ENCODE data around the gene NEK1.

NEK1 gene

DNA sequence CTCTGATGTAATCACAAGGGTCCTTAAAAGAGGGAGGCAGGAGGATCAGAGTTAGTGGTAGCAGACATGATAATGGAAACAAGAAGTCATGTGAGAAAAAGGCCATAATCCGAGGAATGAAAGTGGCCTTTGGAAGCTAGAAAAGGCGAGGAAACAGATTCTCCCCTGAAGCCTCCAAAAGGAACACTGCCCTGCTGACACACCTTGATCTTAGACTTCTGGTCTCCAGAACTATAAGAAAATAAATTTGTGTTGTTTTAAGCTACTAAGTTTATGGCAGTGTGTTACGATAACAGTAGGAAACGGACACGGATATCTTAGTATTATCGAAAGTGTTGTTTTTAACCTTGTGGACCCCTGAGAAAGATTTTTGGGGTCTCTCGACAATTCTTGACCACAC is 32.4 kb upstream of the NEK1 start:
- Histone ChIP-seq H4K20me1 (ENCODE audit: insufficient read depth, low read length) (no peaks in the 10 kb centered on the region), H3K27ac (ENCODE audit: low read length) (no peak overlapping the region), H3K36me3 (replicated peaks; ENCODE audit: insufficient read depth, low read length) (no peaks in the 10 kb centered on the region), H3K9ac (ENCODE audit: low read length) (no peak overlapping the region), H3K4me2 (ENCODE audit: low read depth, low read length) (no peak overlapping the region), H3K27me3 (replicated peaks; ENCODE audit: insufficient read depth, low read length) (no peaks in the 10 kb centered on the region), H3K4me1 (ENCODE audit: low read length) (no peaks in the 10 kb centered on the region), H3K9me2 (replicated peaks; ENCODE audit: insufficient read depth, low read length) (no peaks in the 10 kb centered on the region), H3K4me3 (ENCODE audit: low read length) (no peak overlapping the region), H2AFZ (ENCODE audit: low read length) (no peak overlapping the region), H3K79me2 (ENCODE audit: low read length) (no peaks in the 10 kb centered on the region), H3K9me3 (replicated peaks; ENCODE audit: insufficient read depth, low read length) (no peaks in the 10 kb centered on the region), H3F3A (ENCODE audit: insufficient read depth, low read length) (no peaks in the 10 kb centered on the region)
- no peak for DNase-seq
- TF ChIP-seq EZH2 (optimal IDR thresholded peaks at IDR 0.05; ENCODE audit: low read depth, low read length) = no peak

GRCh38 chr4:169640261-169640870 is 28.0 kb upstream of the NEK1 start:
- Histone ChIP-seq H4K20me1 (ENCODE audit: insufficient read depth, low read length) (no peaks in the 10 kb centered on the region), H2AFZ (ENCODE audit: low read length) (no peak overlapping the region), H3K79me2 (ENCODE audit: low read length) (no peaks in the 10 kb centered on the region), H3K9ac (ENCODE audit: low read length) (no peak overlapping the region), H3K9me3 (replicated peaks; ENCODE audit: insufficient read depth, low read length) (no peaks in the 10 kb centered on the region), H3K36me3 (replicated peaks; ENCODE audit: insufficient read depth, low read length) (no peaks in the 10 kb centered on the region), H3K4me1 (ENCODE audit: low read length) (no peaks in the 10 kb centered on the region), H3K27me3 (replicated peaks; ENCODE audit: insufficient read depth, low read length) (no peaks in the 10 kb centered on the region), H3K4me3 (ENCODE audit: low read length) (no peak overlapping the region), H3K4me2 (ENCODE audit: low read depth, low read length) (no peak overlapping the region), H3K27ac (ENCODE audit: low read length) (no peak overlapping the region), H3K9me2 (replicated peaks; ENCODE audit: insufficient read depth, low read length) (no peaks in the 10 kb centered on the region), H3F3A (ENCODE audit: insufficient read depth, low read length) (no peaks in the 10 kb centered on the region)
- DNase-seq = no peak
- no peak for TF ChIP-seq EZH2 (optimal IDR thresholded peaks at IDR 0.05; ENCODE audit: low read depth, low read length)
- no peak for TF ChIP-seq EZH2phosphoT487 (IDR thresholded peaks at IDR 0.05; ENCODE audit: low read length)
- TF ChIP-seq, protein P1, sequence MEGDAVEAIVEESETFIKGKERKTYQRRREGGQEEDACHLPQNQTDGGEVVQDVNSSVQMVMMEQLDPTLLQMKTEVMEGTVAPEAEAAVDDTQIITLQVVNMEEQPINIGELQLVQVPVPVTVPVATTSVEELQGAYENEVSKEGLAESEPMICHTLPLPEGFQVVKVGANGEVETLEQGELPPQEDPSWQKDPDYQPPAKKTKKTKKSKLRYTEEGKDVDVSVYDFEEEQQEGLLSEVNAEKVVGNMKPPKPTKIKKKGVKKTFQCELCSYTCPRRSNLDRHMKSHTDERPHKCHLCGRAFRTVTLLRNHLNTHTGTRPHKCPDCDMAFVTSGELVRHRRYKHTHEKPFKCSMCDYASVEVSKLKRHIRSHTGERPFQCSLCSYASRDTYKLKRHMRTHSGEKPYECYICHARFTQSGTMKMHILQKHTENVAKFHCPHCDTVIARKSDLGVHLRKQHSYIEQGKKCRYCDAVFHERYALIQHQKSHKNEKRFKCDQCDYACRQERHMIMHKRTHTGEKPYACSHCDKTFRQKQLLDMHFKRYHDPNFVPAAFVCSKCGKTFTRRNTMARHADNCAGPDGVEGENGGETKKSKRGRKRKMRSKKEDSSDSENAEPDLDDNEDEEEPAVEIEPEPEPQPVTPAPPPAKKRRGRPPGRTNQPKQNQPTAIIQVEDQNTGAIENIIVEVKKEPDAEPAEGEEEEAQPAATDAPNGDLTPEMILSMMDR (IDR thresholded peaks at IDR 0.05; ENCODE audit: low read length) = no peak

GRCh38 chr4:169634975-169635374 is 22.6 kb upstream of the NEK1 start:
- no peaks in the 10 kb centered on the region for H3K36me3 ChIP-seq (replicated peaks; ENCODE audit: insufficient read depth, low read length)
- H3K27ac ChIP-seq (ENCODE audit: low read length) = no peak overlapping the region
- H3K79me2 ChIP-seq (ENCODE audit: low read length) = peaks cover 20% of the 10 kb centered on the region; the same call in 1 of the 2 replicates
- H3K9me2 ChIP-seq (replicated peaks; ENCODE audit: insufficient read depth, low read length) = no peaks in the 10 kb centered on the region
- no peaks in the 10 kb centered on the region for H3K27me3 ChIP-seq (replicated peaks; ENCODE audit: insufficient read depth, low read length)
- no peaks in the 10 kb centered on the region for H3K4me1 ChIP-seq (ENCODE audit: low read length)
- H2AFZ ChIP-seq (ENCODE audit: low read length) = no peak overlapping the region
- DNase-seq = no peak
- no peaks in the 10 kb centered on the region for H3F3A ChIP-seq (ENCODE audit: insufficient read depth, low read length)
- no peak overlapping the region for H3K4me2 ChIP-seq (ENCODE audit: low read depth, low read length)
- H3K9me3 ChIP-seq (replicated peaks; ENCODE audit: insufficient read depth, low read length) = no peaks in the 10 kb centered on the region
- no peak for TF ChIP-seq EZH2phosphoT487 (IDR thresholded peaks at IDR 0.05; ENCODE audit: low read length)
- TF ChIP-seq EZH2 (optimal IDR thresholded peaks at IDR 0.05; ENCODE audit: low read depth, low read length) = no peak
- TF ChIP-seq, protein P1 (IDR thresholded peaks at IDR 0.05; ENCODE audit: low read length) = no peak
- no peak overlapping the region for H3K9ac ChIP-seq (ENCODE audit: low read length)
- no peaks in the 10 kb centered on the region for H4K20me1 ChIP-seq (ENCODE audit: insufficient read depth, low read length)
- no peak overlapping the region for H3K4me3 ChIP-seq (ENCODE audit: low read length)

- Histone ChIP-seq H3K9me2 (replicated peaks; ENCODE audit: insufficient read depth, low read length) (no peaks in the 10 kb centered on the region), H3F3A (ENCODE audit: insufficient read depth, low read length) (no peaks in the 10 kb centered on the region), H3K4me1 (ENCODE audit: low read length) (no peaks in the 10 kb centered on the region), H4K20me1 (ENCODE audit: insufficient read depth, low read length) (no peaks in the 10 kb centered on the region), H3K27ac (ENCODE audit: low read length) (no peak overlapping the region), H3K4me2 (ENCODE audit: low read depth, low read length) (no peak overlapping the region), H3K4me3 (ENCODE audit: low read length) (no peak overlapping the region), H3K79me2 (ENCODE audit: low read length) (peaks cover 24% of the 10 kb centered on the region), H3K9ac (ENCODE audit: low read length) (no peak overlapping the region), H3K9me3 (replicated peaks; ENCODE audit: insufficient read depth, low read length) (no peaks in the 10 kb centered on the region), H3K36me3 (replicated peaks; ENCODE audit: insufficient read depth, low read length) (no peaks in the 10 kb centered on the region), H3K27me3 (replicated peaks; ENCODE audit: insufficient read depth, low read length) (no peaks in the 10 kb centered on the region), H2AFZ (ENCODE audit: low read length) (no peak overlapping the region)
- TF ChIP-seq EZH2 (optimal IDR thresholded peaks at IDR 0.05; ENCODE audit: low read depth, low read length) (no peak), EZH2phosphoT487 (IDR thresholded peaks at IDR 0.05; ENCODE audit: low read length) (no peak)
- TF ChIP-seq, protein P1 (IDR thresholded peaks at IDR 0.05; ENCODE audit: low read length) = no peak
- DNase-seq = no peak
Observed at GRCh38 chr4:169632896-169633295, 20.5 kb upstream of the NEK1 start.

All from MM.1S (cell line).